DND-41 (cell line): ENCODE results near the gene DENND2A.

Source experiments
- ATAC-seq: fragments of 200-7000 bp; cut with Tn5 transposase; 3 replicates; pipeline ENCODE4 v1.9.1; 2021; ENCODE audit warnings: low read depth; ENCODE audit not compliant: insufficient read depth
- DNase-seq: peaks from one replicate; pipeline ENCODE4 v3.0.0-alpha.2; 2020
- H2AFZ ChIP-seq: 2 replicates; pipeline ENCODE4 v1.6.0; 2012; ENCODE audit warnings: low read depth, low read length
- H3K27ac ChIP-seq: 2 replicates; pipeline ENCODE4 v1.5.1; 2012; ENCODE audit warnings: low read length, inconsistent platforms
- H3K27me3 ChIP-seq: fragments of 200-600 bp; sonication (generic); 2 replicates; pipeline ENCODE4 v1.6.0; 2012; ENCODE audit warnings: low read length, mild to moderate bottlenecking, inconsistent platforms; ENCODE audit not compliant: insufficient read depth, poor library complexity
- H3K36me3 ChIP-seq: 2 replicates; pipeline ENCODE4 v1.5.1; 2012; ENCODE audit warnings: low read length, inconsistent platforms; ENCODE audit not compliant: insufficient read depth
- H3K4me1 ChIP-seq: 2 replicates; pipeline ENCODE4 v1.5.1; 2012; ENCODE audit warnings: mild to moderate bottlenecking, low read length; ENCODE audit not compliant: insufficient read depth
- H3K4me2 ChIP-seq: 2 replicates; pipeline ENCODE4 v1.6.0; 2012; ENCODE audit warnings: mild to moderate bottlenecking, moderate library complexity, low read length, inconsistent platforms; ENCODE audit not compliant: insufficient read depth
- H3K4me3 ChIP-seq, 2 experiments: fragments of 200-600 bp in 1 of 2; shearing (Covaris generic) in 1 of 2; 2 replicates each; pipeline ENCODE4 v1.5.1; 2012 to 2016; ENCODE audit warnings: inconsistent platforms in 2 of 2, low read length in 2 of 2, mild to moderate bottlenecking in 2 of 2, low read depth in 1 of 2, moderate library complexity in 1 of 2
- H3K79me2 ChIP-seq: 2 replicates; pipeline ENCODE4 v1.6.0; 2012; ENCODE audit warnings: low read length, inconsistent platforms; ENCODE audit not compliant: insufficient read depth
- H3K9ac ChIP-seq: 2 replicates; pipeline ENCODE4 v1.6.0; 2012; ENCODE audit warnings: low read depth, mild to moderate bottlenecking, inconsistent platforms, low read length, moderate library complexity
- H3K9me3 ChIP-seq: 2 replicates; pipeline ENCODE4 v1.5.1; 2012; ENCODE audit warnings: low read length, moderate library complexity, mild to moderate bottlenecking, inconsistent platforms; ENCODE audit not compliant: insufficient read depth, severe bottlenecking
- H4K20me1 ChIP-seq: 2 replicates; pipeline ENCODE4 v1.6.0; 2012; ENCODE audit warnings: low read length; ENCODE audit not compliant: insufficient read depth
- EZH2 ChIP-seq: IDR thresholded peaks from 3 replicates; pipeline ENCODE4 v1.6.1; 2012; ENCODE audit warnings: borderline replicate concordance, low read depth, mild to moderate bottlenecking, moderate library complexity, low read length, inconsistent platforms; ENCODE audit not compliant: severe bottlenecking
- TF ChIP-seq, protein P1 (sequence below): IDR thresholded peaks from 2 replicates; pipeline ENCODE4 v1.5.1; 2012; ENCODE audit warnings: borderline replicate concordance, low read length, moderate library complexity, mild to moderate bottlenecking; ENCODE audit not compliant: poor library complexity, severe bottlenecking; ENCODE audit errors: extremely low read depth

The DENND2A gene

DNA sequence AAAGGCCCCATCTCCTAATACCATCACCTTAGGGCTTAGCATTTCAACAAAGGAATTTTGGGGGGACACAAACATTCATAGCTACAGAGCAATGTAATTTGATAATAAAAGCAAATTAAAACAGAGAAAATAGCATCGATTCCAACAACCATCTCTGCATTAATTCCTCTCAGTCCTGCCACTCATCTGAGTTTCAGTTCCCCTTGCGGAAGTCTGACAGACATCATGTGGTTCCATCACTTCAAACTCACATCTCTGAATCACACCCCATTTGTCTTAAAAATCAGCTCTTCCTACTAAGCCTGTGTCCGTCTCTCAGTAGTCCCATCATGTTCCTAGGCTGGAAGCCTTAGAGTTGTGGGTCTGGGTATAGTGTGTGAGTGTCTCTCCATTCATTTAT, 35.7 kb upstream of the DENND2A start:
- ATAC-seq = no peak
- H3K27ac ChIP-seq = no peak overlapping the region
- H3K27me3 ChIP-seq = no peaks in the 10 kb centered on the region
- no peak overlapping the region for H3K4me3 ChIP-seq
- peaks cover 46% of the 10 kb centered on the region for H3K4me1 ChIP-seq
- TF ChIP-seq, protein P1, sequence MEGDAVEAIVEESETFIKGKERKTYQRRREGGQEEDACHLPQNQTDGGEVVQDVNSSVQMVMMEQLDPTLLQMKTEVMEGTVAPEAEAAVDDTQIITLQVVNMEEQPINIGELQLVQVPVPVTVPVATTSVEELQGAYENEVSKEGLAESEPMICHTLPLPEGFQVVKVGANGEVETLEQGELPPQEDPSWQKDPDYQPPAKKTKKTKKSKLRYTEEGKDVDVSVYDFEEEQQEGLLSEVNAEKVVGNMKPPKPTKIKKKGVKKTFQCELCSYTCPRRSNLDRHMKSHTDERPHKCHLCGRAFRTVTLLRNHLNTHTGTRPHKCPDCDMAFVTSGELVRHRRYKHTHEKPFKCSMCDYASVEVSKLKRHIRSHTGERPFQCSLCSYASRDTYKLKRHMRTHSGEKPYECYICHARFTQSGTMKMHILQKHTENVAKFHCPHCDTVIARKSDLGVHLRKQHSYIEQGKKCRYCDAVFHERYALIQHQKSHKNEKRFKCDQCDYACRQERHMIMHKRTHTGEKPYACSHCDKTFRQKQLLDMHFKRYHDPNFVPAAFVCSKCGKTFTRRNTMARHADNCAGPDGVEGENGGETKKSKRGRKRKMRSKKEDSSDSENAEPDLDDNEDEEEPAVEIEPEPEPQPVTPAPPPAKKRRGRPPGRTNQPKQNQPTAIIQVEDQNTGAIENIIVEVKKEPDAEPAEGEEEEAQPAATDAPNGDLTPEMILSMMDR = no peak
- no peak for TF ChIP-seq EZH2
- no peak for DNase-seq
- no peak overlapping the region for H3K4me2 ChIP-seq
- peak overlapping the region; percentile 7; the same call in 1 of the 2 replicates for H3K9ac ChIP-seq
- H3K36me3 ChIP-seq = peaks cover 49% of the 10 kb centered on the region
- peaks cover 8% of the 10 kb centered on the region; the same call in 1 of the 2 replicates for H4K20me1 ChIP-seq
- peaks cover 17% of the 10 kb centered on the region for H3K79me2 ChIP-seq
- H3K9me3 ChIP-seq = no peaks in the 10 kb centered on the region
- no peak overlapping the region for H2AFZ ChIP-seq

- H3K27ac ChIP-seq = peak overlapping the region; percentile 30
- H3K27me3 ChIP-seq = no peaks in the 10 kb centered on the region
- H4K20me1 ChIP-seq = peaks cover 6% of the 10 kb centered on the region; the same call in 1 of the 2 replicates
- no peak overlapping the region for H2AFZ ChIP-seq
- peaks cover 45% of the 10 kb centered on the region for H3K36me3 ChIP-seq
- H3K79me2 ChIP-seq = peaks cover 17% of the 10 kb centered on the region
- no peak overlapping the region for H3K9ac ChIP-seq
- TF ChIP-seq, protein P1 = no peak
- TF ChIP-seq EZH2 = no peak
- peak overlapping the region in 1 of 2 experiments; percentile 22; a peak in 1 of 4 replicates for H3K4me3 ChIP-seq
- H3K4me1 ChIP-seq = peaks cover 46% of the 10 kb centered on the region
- ATAC-seq (no peak), DNase-seq (no peak)
- peak overlapping the region; percentile 88; the same call in 1 of the 2 replicates for H3K4me2 ChIP-seq
- H3K9me3 ChIP-seq = no peaks in the 10 kb centered on the region
Measured at GRCh38 chr7:140675726-140676125, 35.1 kb upstream of the DENND2A start.

DNA sequence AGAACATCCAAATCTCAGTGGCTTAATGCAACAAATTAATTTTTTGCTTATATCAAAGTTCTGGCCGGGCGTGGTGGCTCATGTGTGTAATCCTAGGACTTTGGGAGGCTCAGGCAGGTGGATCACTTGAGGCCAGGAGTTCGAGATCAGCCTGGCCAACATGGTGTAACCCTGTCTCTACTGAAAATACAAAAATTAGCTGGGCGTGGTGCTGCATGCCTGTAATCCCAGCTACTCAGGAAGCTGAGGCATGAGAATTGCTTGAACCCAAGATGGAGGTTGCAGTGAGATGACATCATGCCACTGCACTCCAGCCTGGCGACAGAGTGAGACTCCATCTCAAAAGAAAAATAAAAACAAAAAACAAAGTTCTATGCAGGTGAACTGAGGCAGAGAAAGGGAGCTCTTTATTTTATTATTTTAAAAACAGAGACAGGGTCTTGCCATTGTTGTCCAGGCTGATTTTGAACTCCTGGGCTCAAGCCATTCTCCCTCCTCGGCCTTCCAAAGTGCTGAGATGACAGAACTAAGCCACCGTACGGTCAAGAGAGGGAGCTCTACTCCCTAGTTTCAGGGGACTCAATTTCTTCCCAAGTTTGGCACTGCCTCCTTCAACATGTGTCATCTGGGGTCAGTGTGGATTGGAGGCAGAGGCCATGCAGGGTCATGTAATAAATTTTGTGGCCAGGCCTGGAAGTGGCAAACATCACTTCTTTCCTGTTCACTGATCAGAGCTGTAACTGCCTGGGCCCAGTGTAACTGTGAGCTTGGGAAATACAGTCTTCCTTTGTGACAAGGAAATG, 34.5 kb upstream of the DENND2A start:
- H4K20me1 ChIP-seq = peaks cover 4% of the 10 kb centered on the region; the same call in 1 of the 2 replicates
- peaks cover 17% of the 10 kb centered on the region for H3K79me2 ChIP-seq
- no peak overlapping the region for H2AFZ ChIP-seq
- H3K4me2 ChIP-seq = peak overlapping the region; percentile 88
- peak overlapping the region in 1 of 2 experiments; percentile 75; a peak in 1 of 4 replicates for H3K4me3 ChIP-seq
- peaks cover 46% of the 10 kb centered on the region for H3K4me1 ChIP-seq
- ATAC-seq = no peak
- H3K9ac ChIP-seq = peak overlapping the region; percentile 72; the same call in 1 of the 2 replicates
- TF ChIP-seq, protein P1 = peak; percentile 60
- TF ChIP-seq EZH2 = no peak
- no peaks in the 10 kb centered on the region for H3K9me3 ChIP-seq
- no peaks in the 10 kb centered on the region for H3K27me3 ChIP-seq
- no peak for DNase-seq
- peak overlapping the region; percentile 30 for H3K27ac ChIP-seq
- peaks cover 39% of the 10 kb centered on the region for H3K36me3 ChIP-seq
